ENCODE measurements around the gene LUZP1.
"Not testable (repeated sequence)": the region's sequence is repeated elsewhere in the genome, so short reads cannot be mapped to it uniquely, and the experiment has no call there.

LUZP1 gene

GRCh38 chr1:23211955-23212354, 43.3 kb upstream of the LUZP1 start:
- Histone ChIP-seq H3K9me3 (ENCODE audit: insufficient read depth, low read length) (no peaks in the 10 kb centered on the region), H3K4me3 (ENCODE audit: insufficient read length, low read depth) (no peak overlapping the region), H3K27me3 (ENCODE audit: insufficient read depth, insufficient read length) (peaks cover 1% of the 10 kb centered on the region), H3K9ac (ENCODE audit: insufficient read length, low read depth) (no peak overlapping the region), H3K36me3 (ENCODE audit: insufficient read depth, insufficient read length, low read length) (no peaks in the 10 kb centered on the region), H3K4me1 (ENCODE audit: insufficient read depth, insufficient read length) (peaks cover 14% of the 10 kb centered on the region)
- DNase-seq (ENCODE audit: low read depth, low spot score), result no peak
- no peak for TF ChIP-seq SUZ12 (IDR thresholded peaks at IDR 0.05; ENCODE audit: extremely low read depth, insufficient read depth, insufficient read length)
- no peak for TF ChIP-seq ZNF274 (IDR thresholded peaks at IDR 0.05; ENCODE audit: low read depth, low read length)
- no peak for TF ChIP-seq YY1 (IDR thresholded peaks at IDR 0.05; ENCODE audit: insufficient read depth, insufficient read length)

- no peak for TF ChIP-seq ZNF274 (IDR thresholded peaks at IDR 0.05; ENCODE audit: low read depth, low read length)
- no peak for TF ChIP-seq YY1 (IDR thresholded peaks at IDR 0.05; ENCODE audit: insufficient read depth, insufficient read length)
- TF ChIP-seq SUZ12 (IDR thresholded peaks at IDR 0.05; ENCODE audit: extremely low read depth, insufficient read depth, insufficient read length), result no peak
- no peak for DNase-seq (ENCODE audit: low read depth, low spot score)
- H3K4me1 ChIP-seq (ENCODE audit: insufficient read depth, insufficient read length), result peaks cover 12% of the 10 kb centered on the region
- no peaks in the 10 kb centered on the region for H3K36me3 ChIP-seq (ENCODE audit: insufficient read depth, insufficient read length, low read length)
- no peaks in the 10 kb centered on the region for H3K27me3 ChIP-seq (ENCODE audit: insufficient read depth, insufficient read length)
- no peak overlapping the region for H3K4me3 ChIP-seq (ENCODE audit: insufficient read length, low read depth)
- no peaks in the 10 kb centered on the region for H3K9me3 ChIP-seq (ENCODE audit: insufficient read depth, low read length)
- H3K9ac ChIP-seq (ENCODE audit: insufficient read length, low read depth), result no peak overlapping the region
Observed at GRCh38 chr1:23210963-23211362, 42.3 kb upstream of the LUZP1 start.

- no peak for TF ChIP-seq SUZ12 (IDR thresholded peaks at IDR 0.05; ENCODE audit: extremely low read depth, insufficient read depth, insufficient read length)
- no peak for TF ChIP-seq ZNF274 (IDR thresholded peaks at IDR 0.05; ENCODE audit: low read depth, low read length)
- TF ChIP-seq YY1 (IDR thresholded peaks at IDR 0.05; ENCODE audit: insufficient read depth, insufficient read length), result no peak
- H3K9me3 ChIP-seq (ENCODE audit: insufficient read depth, low read length), result no peaks in the 10 kb centered on the region
- H3K36me3 ChIP-seq (ENCODE audit: insufficient read depth, insufficient read length, low read length), result no peaks in the 10 kb centered on the region
- H3K4me3 ChIP-seq (ENCODE audit: insufficient read length, low read depth), result no peak overlapping the region
- H3K27me3 ChIP-seq (ENCODE audit: insufficient read depth, insufficient read length), result no peaks in the 10 kb centered on the region
- no peak overlapping the region for H3K9ac ChIP-seq (ENCODE audit: insufficient read length, low read depth)
- peaks cover 7% of the 10 kb centered on the region for H3K4me1 ChIP-seq (ENCODE audit: insufficient read depth, insufficient read length)
- no peak for DNase-seq (ENCODE audit: low read depth, low spot score)
Observed at GRCh38 chr1:23210351-23210785, 41.7 kb upstream of the LUZP1 start.

- Histone ChIP-seq H3K36me3 (ENCODE audit: insufficient read depth, insufficient read length, low read length) (no peaks in the 10 kb centered on the region), H3K9me3 (ENCODE audit: insufficient read depth, low read length) (no peaks in the 10 kb centered on the region), H3K9ac (ENCODE audit: insufficient read length, low read depth) (no peak overlapping the region), H3K4me1 (ENCODE audit: insufficient read depth, insufficient read length) (peaks cover 4% of the 10 kb centered on the region), H3K4me3 (ENCODE audit: insufficient read length, low read depth) (no peak overlapping the region), H3K27me3 (ENCODE audit: insufficient read depth, insufficient read length) (no peaks in the 10 kb centered on the region)
- no peak for TF ChIP-seq YY1 (IDR thresholded peaks at IDR 0.05; ENCODE audit: insufficient read depth, insufficient read length)
- no peak for TF ChIP-seq SUZ12 (IDR thresholded peaks at IDR 0.05; ENCODE audit: extremely low read depth, insufficient read depth, insufficient read length)
- TF ChIP-seq ZNF274 (IDR thresholded peaks at IDR 0.05; ENCODE audit: low read depth, low read length), result no peak
- no peak for DNase-seq (ENCODE audit: low read depth, low spot score)
Observed at GRCh38 chr1:23209770-23210169, 41.1 kb upstream of the LUZP1 start.

GRCh38 chr1:23208527-23208926, 39.9 kb upstream of the LUZP1 start:
- Histone ChIP-seq H3K9ac (ENCODE audit: insufficient read length, low read depth) (no peak overlapping the region), H3K27me3 (ENCODE audit: insufficient read depth, insufficient read length) (no peaks in the 10 kb centered on the region), H3K4me1 (ENCODE audit: insufficient read depth, insufficient read length) (peaks cover 4% of the 10 kb centered on the region), H3K4me3 (ENCODE audit: insufficient read length, low read depth) (no peak overlapping the region), H3K36me3 (ENCODE audit: insufficient read depth, insufficient read length, low read length) (no peaks in the 10 kb centered on the region), H3K9me3 (ENCODE audit: insufficient read depth, low read length) (no peaks in the 10 kb centered on the region)
- DNase-seq (ENCODE audit: low read depth, low spot score), result no peak
- no peak for TF ChIP-seq SUZ12 (IDR thresholded peaks at IDR 0.05; ENCODE audit: extremely low read depth, insufficient read depth, insufficient read length)
- TF ChIP-seq ZNF274 (IDR thresholded peaks at IDR 0.05; ENCODE audit: low read depth, low read length), result no peak
- TF ChIP-seq YY1 (IDR thresholded peaks at IDR 0.05; ENCODE audit: insufficient read depth, insufficient read length), result no peak

- not testable (repeated sequence) for H3K9ac ChIP-seq (ENCODE audit: insufficient read length, low read depth); DNase-seq (ENCODE audit: low read depth, low spot score); H3K27me3 ChIP-seq (ENCODE audit: insufficient read depth, insufficient read length); H3K4me3 ChIP-seq (ENCODE audit: insufficient read length, low read depth); H3K4me1 ChIP-seq (ENCODE audit: insufficient read depth, insufficient read length); H3K9me3 ChIP-seq (ENCODE audit: insufficient read depth, low read length); H3K36me3 ChIP-seq (ENCODE audit: insufficient read depth, insufficient read length, low read length)
Observed at GRCh38 chr1:23207733-23208132, 39.1 kb upstream of the LUZP1 start.

- no peaks in the 10 kb centered on the region for H3K27me3 ChIP-seq (ENCODE audit: insufficient read depth, insufficient read length)
- no peak overlapping the region for H3K9ac ChIP-seq (ENCODE audit: insufficient read length, low read depth)
- H3K36me3 ChIP-seq (ENCODE audit: insufficient read depth, insufficient read length, low read length), result no peaks in the 10 kb centered on the region
- no peak for DNase-seq (ENCODE audit: low read depth, low spot score)
- no peaks in the 10 kb centered on the region for H3K9me3 ChIP-seq (ENCODE audit: insufficient read depth, low read length)
- peaks cover 2% of the 10 kb centered on the region for H3K4me1 ChIP-seq (ENCODE audit: insufficient read depth, insufficient read length)
- H3K4me3 ChIP-seq (ENCODE audit: insufficient read length, low read depth), result no peak overlapping the region
- TF ChIP-seq YY1 (IDR thresholded peaks at IDR 0.05; ENCODE audit: insufficient read depth, insufficient read length), result no peak
- no peak for TF ChIP-seq SUZ12 (IDR thresholded peaks at IDR 0.05; ENCODE audit: extremely low read depth, insufficient read depth, insufficient read length)
- TF ChIP-seq ZNF274 (IDR thresholded peaks at IDR 0.05; ENCODE audit: low read depth, low read length), result no peak
Observed at GRCh38 chr1:23202263-23202749, 33.6 kb upstream of the LUZP1 start.

GRCh38 chr1:23200883-23201282, 32.2 kb upstream of the LUZP1 start:
- Histone ChIP-seq H3K9me3 (ENCODE audit: insufficient read depth, low read length) (no peaks in the 10 kb centered on the region), H3K36me3 (ENCODE audit: insufficient read depth, insufficient read length, low read length) (no peaks in the 10 kb centered on the region), H3K4me3 (ENCODE audit: insufficient read length, low read depth) (no peak overlapping the region), H3K4me1 (ENCODE audit: insufficient read depth, insufficient read length) (no peaks in the 10 kb centered on the region), H3K9ac (ENCODE audit: insufficient read length, low read depth) (no peak overlapping the region), H3K27me3 (ENCODE audit: insufficient read depth, insufficient read length) (no peaks in the 10 kb centered on the region)
- no peak for DNase-seq (ENCODE audit: low read depth, low spot score)
- TF ChIP-seq ZNF274 (IDR thresholded peaks at IDR 0.05; ENCODE audit: low read depth, low read length), result no peak
- no peak for TF ChIP-seq SUZ12 (IDR thresholded peaks at IDR 0.05; ENCODE audit: extremely low read depth, insufficient read depth, insufficient read length)
- TF ChIP-seq YY1 (IDR thresholded peaks at IDR 0.05; ENCODE audit: insufficient read depth, insufficient read length), result no peak
